B cell (primary cell): Measurements from ENCODE around the gene C10orf90. TPM values are rescaled to one million over a fixed set of nuclear protein-coding genes. Genes with fewer than 3 reads are reported as not detected.

Experiments
- ATAC-seq: fragments of 200-7000 bp; cut with Tn5 transposase; one replicate; pipeline ENCODE4 v1.10.0; 2021; ENCODE audit warnings: low read depth, mild to moderate bottlenecking, moderate number of reproducible peaks, moderate library complexity
- CTCF ChIA-PET: fragments of 350-600 bp; sonication (Branson Sonifier 250); formaldehyde crosslinking; loops from one replicate; lab custom pipeline; 2021; ENCODE audit warnings: antibody characterized with exemption, inconsistent platforms; lab: Charles Lee
- POLR2A ChIA-PET: fragments of 350-600 bp; sonication (Branson Sonifier 250); formaldehyde crosslinking; loops from one replicate; lab custom pipeline; 2021; ENCODE audit warnings: antibody characterized with exemption; lab: Charles Lee
- DNase-seq: peaks from one replicate; pipeline ENCODE4 v3.0.0; 2013
- H2AFZ ChIP-seq: 2 replicates; pipeline ENCODE4 v1.6.1; 2012; ENCODE audit warnings: mild to moderate bottlenecking, low read depth, low read length; ENCODE audit not compliant: insufficient read depth, poor library complexity, severe bottlenecking
- H3K27ac ChIP-seq, 2 donors: 1 replicate in 1 of 2; 2 replicates in 1 of 2; pipeline ENCODE4 v1.5.1; 2012 to 2013; ENCODE audit warnings: low read length in 2 of 2, mild to moderate bottlenecking in 2 of 2, moderate library complexity in 1 of 2
- H3K27me3 ChIP-seq, 4 experiments: fragments of 200-600 bp in 1 of 4; sonication (generic) in 1 of 4; replicated peaks in 1 of 4; 1 replicate in 2 of 4; 2 replicates in 2 of 4; pipeline versions ENCODE4 v1.6.1 to v1.7.0; 2013 to 2016; ENCODE audit warnings: low read length in 3 of 4, mild to moderate bottlenecking in 2 of 4, mixed read lengths in 1 of 4, moderate library complexity in 1 of 4; ENCODE audit not compliant: insufficient read depth in 4 of 4, control insufficient read depth in 3 of 4; ENCODE audit errors: control extremely low read depth in 1 of 4
- H3K36me3 ChIP-seq, 2 experiments: replicated peaks in 1 of 2; 1 replicate in 1 of 2; 2 replicates in 1 of 2; pipeline versions ENCODE4 v1.6.1 to v1.7.1; 2013; ENCODE audit warnings: low read length in 1 of 2; ENCODE audit not compliant: insufficient read depth in 2 of 2, control insufficient read depth in 1 of 2; ENCODE audit errors: control extremely low read depth in 1 of 2, extremely low read depth in 1 of 2
- H3K4me1 ChIP-seq, 2 donors: fragments of 200-600 bp in 1 of 2; sonication (generic) in 1 of 2; 1 replicate in 1 of 2; 2 replicates in 1 of 2; pipeline versions ENCODE4 v1.5.1 to v1.6.1; 2013 to 2017; ENCODE audit warnings: low read length in 2 of 2; ENCODE audit not compliant: control insufficient read depth in 2 of 2, insufficient read depth in 2 of 2
- H3K4me2 ChIP-seq: replicated peaks from 2 replicates; pipeline ENCODE3; 2012; ENCODE audit warnings: mild to moderate bottlenecking, low read depth, low read length; ENCODE audit not compliant: poor library complexity, severe bottlenecking
- H3K4me3 ChIP-seq, 5 experiments: fragments of 200-600 bp in 1 of 5; sonication (generic) in 1 of 5; 1 replicate in 3 of 5; 2 replicates in 2 of 5; pipeline versions ENCODE4 v1.5.1 to v1.7.0; 2011 to 2016; ENCODE audit warnings: low read length in 4 of 5, mild to moderate bottlenecking in 4 of 5, low read depth in 2 of 5, control low read depth in 1 of 5, moderate library complexity in 1 of 5; ENCODE audit not compliant: insufficient read depth in 1 of 5; ENCODE audit errors: control extremely low read depth in 1 of 5, extremely low read depth in 1 of 5
- H3K79me2 ChIP-seq: fragments of 200-600 bp; sonication (generic); one replicate; pipeline ENCODE4 v1.6.0; 2016; ENCODE audit warnings: low read length; ENCODE audit not compliant: control insufficient read depth, insufficient read depth
- H3K9ac ChIP-seq: fragments of 200-600 bp; sonication (generic); 2 replicates; pipeline ENCODE4 v1.6.1; 2017; ENCODE audit warnings: mild to moderate bottlenecking, low read length, moderate library complexity
- H3K9me3 ChIP-seq, 3 donors: one replicate each; pipeline versions ENCODE4 v1.6.1 to v1.7.1; 2013; ENCODE audit warnings: low read length in 2 of 3; ENCODE audit not compliant: control insufficient read depth in 2 of 3, insufficient read depth in 1 of 3; ENCODE audit errors: control extremely low read depth in 1 of 3
- H4K20me1 ChIP-seq: 2 replicates; pipeline ENCODE4 v1.6.0; 2012; ENCODE audit warnings: mild to moderate bottlenecking, low read length; ENCODE audit not compliant: insufficient read depth, control insufficient read depth, poor library complexity, severe bottlenecking
- H3K27ac Mint-ChIP-seq: one replicate; pipeline ENCODE4 v1.8.0; 2021; ENCODE audit warnings: mixed read lengths
- H3K27me3 Mint-ChIP-seq: one replicate; pipeline ENCODE4 v1.8.0; 2021; ENCODE audit warnings: mixed read lengths
- H3K4me1 Mint-ChIP-seq: one replicate; pipeline ENCODE4 v1.8.0; 2021; ENCODE audit warnings: mixed read lengths
- H3K4me3 Mint-ChIP-seq: one replicate; pipeline ENCODE4 v1.8.0; 2021; ENCODE audit warnings: mixed read lengths
- H3K9me3 Mint-ChIP-seq: one replicate; pipeline ENCODE4 v1.8.0; 2022; ENCODE audit warnings: mixed read lengths; ENCODE audit not compliant: insufficient read depth
- EZH2 ChIP-seq: IDR thresholded peaks from 2 replicates; pipeline ENCODE4 v1.6.1; 2012; ENCODE audit warnings: borderline replicate concordance, low read depth, mild to moderate bottlenecking, moderate library complexity, low read length; ENCODE audit not compliant: insufficient read depth, poor library complexity, severe bottlenecking
- WGBS: methylation state at CpG from one replicate; pipeline ENCODE4 v1.1.5; 2013; ENCODE audit warnings: missing lambda C conversion rate; ENCODE audit not compliant: insufficient coverage; 5-methylcytosine and 5-hydroxymethylcytosine counted together
- intact Hi-C: fragments of 100-400 bp; cut with micrococcal nuclease; formaldehyde crosslinking; loops from one replicate; pipeline ENCODE4 v1.10.0; 2022
- polyA plus RNA-seq: library from polyadenylated mRNA; depleted of rRNA; stranded (reverse); fragments of >200 nt; gene quantifications from 2 replicates; pipeline ENCODE4 v1.2.3, GENCODE V29; 2012
- total RNA-seq, 2 donors: library from RNA; stranded (reverse); fragments of 120-200 nt in 1 of 2; gene quantifications; 1 replicate in 1 of 2; 2 replicates in 1 of 2; pipeline versions ENCODE4 v1.2.3 to v1.2.4, GENCODE V29; 2013 to 2022
- TF ChIP-seq, protein P1 (sequence below): fragments of 200-600 bp; IDR thresholded peaks from one replicate; pipeline ENCODE4 v1.8.0; 2022; ENCODE audit warnings: antibody characterized with exemption, mild to moderate bottlenecking

The C10orf90 gene
- total and polyA plus RNA-seq, 2 donors (not counting 1 experiment from before 2014, with no cell fraction given), result not detected

DNA sequence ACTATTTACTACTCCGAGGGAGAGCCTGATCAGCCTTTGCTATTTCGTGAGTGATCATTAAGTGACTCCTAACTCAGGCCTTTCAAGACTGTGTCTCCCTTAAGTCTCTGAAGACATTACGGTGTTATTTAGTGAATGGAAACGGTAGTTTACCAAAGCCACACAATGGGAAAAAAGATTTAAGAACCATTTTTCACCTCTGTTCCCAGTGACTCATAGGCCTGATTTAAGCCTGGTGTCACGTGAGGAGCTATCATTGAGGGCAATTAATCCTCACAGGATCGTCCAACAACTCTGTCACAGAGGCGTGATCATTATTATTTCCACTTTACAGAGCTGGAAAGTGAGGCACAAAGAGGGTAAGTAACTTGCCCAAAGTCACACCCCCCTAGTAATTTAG lies 20.3 kb downstream of the C10orf90 start:
- Histone ChIP-seq H3K27ac (no peak overlapping the region), H3K9ac (no peak overlapping the region), H3K79me2 (no peaks in the 10 kb centered on the region), H3K36me3 (no peaks in the 10 kb centered on the region), H3K4me1 (no peaks in the 10 kb centered on the region), H2AFZ (no peak overlapping the region), H4K20me1 (no peaks in the 10 kb centered on the region), H3K9me3 (no peaks in the 10 kb centered on the region), H3K4me3 (no peak overlapping the region), H3K27me3 (no peaks in the 10 kb centered on the region), H3K4me2 (no peak overlapping the region)
- WGBS, result 89% methylated on average over 4 of the region's 7 CpGs
- ChIA-PET POLR2A (no interaction called here), CTCF (no interaction called here)
- DNase-seq (no peak), ATAC-seq (no peak)
- Mint-ChIP-seq H3K4me1 (no peaks in the 10 kb centered on the region), H3K27me3 (no peaks in the 10 kb centered on the region), H3K4me3 (no peak overlapping the region), H3K9me3 (no peaks in the 10 kb centered on the region), H3K27ac (no peak overlapping the region)
- TF ChIP-seq EZH2, result no peak
- TF ChIP-seq, protein P1, sequence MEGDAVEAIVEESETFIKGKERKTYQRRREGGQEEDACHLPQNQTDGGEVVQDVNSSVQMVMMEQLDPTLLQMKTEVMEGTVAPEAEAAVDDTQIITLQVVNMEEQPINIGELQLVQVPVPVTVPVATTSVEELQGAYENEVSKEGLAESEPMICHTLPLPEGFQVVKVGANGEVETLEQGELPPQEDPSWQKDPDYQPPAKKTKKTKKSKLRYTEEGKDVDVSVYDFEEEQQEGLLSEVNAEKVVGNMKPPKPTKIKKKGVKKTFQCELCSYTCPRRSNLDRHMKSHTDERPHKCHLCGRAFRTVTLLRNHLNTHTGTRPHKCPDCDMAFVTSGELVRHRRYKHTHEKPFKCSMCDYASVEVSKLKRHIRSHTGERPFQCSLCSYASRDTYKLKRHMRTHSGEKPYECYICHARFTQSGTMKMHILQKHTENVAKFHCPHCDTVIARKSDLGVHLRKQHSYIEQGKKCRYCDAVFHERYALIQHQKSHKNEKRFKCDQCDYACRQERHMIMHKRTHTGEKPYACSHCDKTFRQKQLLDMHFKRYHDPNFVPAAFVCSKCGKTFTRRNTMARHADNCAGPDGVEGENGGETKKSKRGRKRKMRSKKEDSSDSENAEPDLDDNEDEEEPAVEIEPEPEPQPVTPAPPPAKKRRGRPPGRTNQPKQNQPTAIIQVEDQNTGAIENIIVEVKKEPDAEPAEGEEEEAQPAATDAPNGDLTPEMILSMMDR, result no peak
- intact Hi-C loops, result no loop called here

DNA sequence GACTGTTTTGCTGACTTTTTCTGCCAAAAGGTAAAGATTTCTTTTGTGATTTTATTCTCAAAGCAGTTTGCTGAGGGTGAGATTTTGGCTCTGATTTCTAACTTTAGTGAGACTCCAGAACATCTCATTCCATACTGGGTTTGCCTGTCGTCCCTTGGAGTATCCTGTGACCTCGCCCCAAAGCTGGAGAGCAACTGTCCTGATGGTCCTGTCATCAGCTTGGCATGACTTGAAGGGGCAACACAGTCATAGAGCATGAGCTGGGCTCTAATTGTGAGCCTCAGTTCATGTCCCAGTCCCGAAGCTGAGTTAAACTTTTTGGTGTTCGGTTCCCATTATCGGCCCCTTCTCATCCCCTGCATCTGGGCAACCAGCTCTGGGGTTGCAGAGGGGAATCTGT lies 23.4 kb downstream of the C10orf90 start:
- Histone ChIP-seq H3K4me1 (no peaks in the 10 kb centered on the region), H3K36me3 (no peaks in the 10 kb centered on the region), H3K9ac (no peak overlapping the region), H3K4me2 (no peak overlapping the region), H3K27me3 (peaks cover 0 to 3% (median 0%) of the 10 kb centered on the region in 4 experiments), H3K27ac (no peak overlapping the region), H3K9me3 (no peaks in the 10 kb centered on the region), H3K4me3 (no peak overlapping the region), H4K20me1 (no peaks in the 10 kb centered on the region), H3K79me2 (no peaks in the 10 kb centered on the region), H2AFZ (no peak overlapping the region)
- Mint-ChIP-seq H3K27ac (no peak overlapping the region), H3K4me3 (no peak overlapping the region), H3K4me1 (no peaks in the 10 kb centered on the region), H3K9me3 (peaks cover 4% of the 10 kb centered on the region), H3K27me3 (no peaks in the 10 kb centered on the region)
- no peak for TF ChIP-seq EZH2
- TF ChIP-seq, protein P1, result no peak
- ChIA-PET CTCF (interaction anchor here (1.1 kb wide), 1 partner anchor 9 kb away, joined by 3 read pairs; no protein-coding TSS in a partner anchor), POLR2A (no interaction called here)
- ATAC-seq (no peak), DNase-seq (no peak)
- WGBS, result 78% methylated on average over 4 of the region's 5 CpGs
- intact Hi-C loops, result no loop called here
